GM18508 (cell line): ENCODE data around the gene PDE4D.

ENCODE experiments used
- ATAC-seq: cut with Tn5 transposase; IDR thresholded peaks from one replicate; pipeline ENCODE4 v1.9.1; 2021; ENCODE audit warnings: moderate number of reproducible peaks; ENCODE audit not compliant: insufficient read depth, unreplicated experiment

PDE4D gene

DNA sequence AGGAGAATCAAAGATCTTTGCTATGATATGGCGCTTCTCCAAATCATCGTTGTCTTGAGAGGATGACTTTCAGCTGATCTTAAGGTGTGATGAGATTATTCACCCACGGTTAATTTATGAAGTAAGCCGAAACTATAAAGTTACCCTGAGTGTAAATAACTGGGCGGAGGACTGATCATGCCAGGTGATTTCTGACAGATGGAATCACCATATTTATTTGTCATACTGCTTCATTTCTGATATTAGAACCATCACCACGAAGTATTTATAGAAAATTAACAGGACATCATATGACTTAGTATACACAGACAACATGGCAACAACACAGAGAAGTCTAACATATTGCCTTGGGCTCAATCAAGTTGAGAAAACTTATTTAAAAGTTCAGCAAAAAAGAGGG lies 708.8 kb downstream of the PDE4D start:
- ATAC-seq, result no peak

DNA sequence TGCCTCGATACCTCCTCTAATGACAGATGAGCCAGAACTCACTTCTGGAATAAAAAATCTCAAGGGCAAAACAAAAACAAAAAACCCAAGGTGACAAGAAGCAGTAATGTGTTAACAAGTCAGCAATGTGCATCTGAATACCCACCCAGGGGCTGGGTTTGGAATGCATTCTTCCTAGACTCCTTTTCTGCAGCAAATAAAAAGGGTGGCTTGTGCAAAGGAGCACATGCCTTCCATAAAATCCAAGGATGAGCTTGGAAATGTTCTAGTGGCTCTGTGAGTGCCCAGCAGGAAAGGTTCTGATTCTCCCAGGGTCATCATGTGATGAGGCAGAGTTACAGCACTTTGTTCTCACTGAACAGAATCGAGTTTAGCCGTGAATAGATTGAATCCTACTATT lies 710.8 kb downstream of the PDE4D start:
- ATAC-seq, result no peak

DNA sequence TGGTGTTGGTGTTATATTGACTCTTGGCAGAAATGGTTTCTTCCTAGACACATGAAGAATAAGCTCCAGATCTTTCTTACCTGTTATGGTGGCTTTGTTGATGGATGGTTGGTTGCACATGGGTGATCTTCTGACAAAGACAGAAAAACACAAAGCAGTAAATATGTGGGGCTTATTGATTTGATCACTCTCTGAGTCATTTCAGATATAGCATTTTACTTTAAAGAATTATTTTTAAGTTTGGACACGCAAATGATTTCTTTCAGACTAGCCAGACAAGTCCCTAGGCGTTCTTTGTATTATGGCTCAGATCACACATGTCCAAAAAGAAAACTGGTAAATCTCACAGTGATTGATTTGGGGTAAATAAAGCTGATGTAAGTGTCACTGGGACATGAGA lies 713.0 kb downstream of the PDE4D start:
- peak; percentile 80 for ATAC-seq

- ATAC-seq, result no peak
Observed at GRCh38 chr5:59179704-59180103, 713.8 kb downstream of the PDE4D start.

DNA sequence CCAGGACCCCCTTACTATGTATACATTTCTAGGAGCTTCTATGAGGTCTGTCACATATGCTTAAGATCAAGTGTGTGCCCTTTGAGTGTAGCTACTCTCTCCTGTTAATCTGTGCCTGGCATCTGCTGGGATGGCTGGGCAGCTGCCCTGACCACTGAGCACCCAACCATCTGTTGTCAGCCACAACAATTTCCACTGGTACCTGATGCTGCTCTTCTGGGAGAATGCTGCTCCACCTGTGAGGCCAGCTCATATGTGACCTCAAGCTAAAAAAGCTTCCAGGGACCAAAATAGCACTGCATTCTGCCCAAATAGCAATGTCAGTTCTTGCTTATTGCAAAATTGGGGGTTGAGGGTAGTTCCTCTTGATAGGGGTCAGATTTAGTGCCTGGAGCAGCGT lies 715.0 kb downstream of the PDE4D start:
- no peak for ATAC-seq

- ATAC-seq, result no peak
Observed at GRCh38 chr5:59178071-59178470, 715.5 kb downstream of the PDE4D start.

- no peak for ATAC-seq
Observed at GRCh38 chr5:59177644-59178043, 715.9 kb downstream of the PDE4D start.

GRCh38 chr5:59174248-59174844 lies 719.2 kb downstream of the PDE4D start:
- ATAC-seq, result no peak

DNA sequence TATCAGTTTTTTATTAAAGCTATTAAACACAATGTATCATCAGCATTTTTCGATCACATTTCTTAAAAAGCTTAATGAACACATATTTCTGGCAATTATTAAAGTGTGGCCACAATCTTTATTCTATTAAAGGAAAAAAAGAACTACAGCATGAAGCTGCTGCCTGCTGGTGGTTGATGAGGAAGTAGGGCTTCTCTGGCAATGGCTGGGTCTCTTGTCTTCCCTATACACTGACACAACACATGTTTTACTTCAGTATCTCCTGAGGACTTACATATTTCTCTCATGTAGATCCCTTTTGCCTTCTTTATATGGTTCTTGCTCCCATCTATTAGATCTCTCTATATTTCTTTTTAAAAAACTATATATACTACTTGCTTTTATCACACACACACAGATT lies 719.9 kb downstream of the PDE4D start:
- ATAC-seq, result no peak

DNA sequence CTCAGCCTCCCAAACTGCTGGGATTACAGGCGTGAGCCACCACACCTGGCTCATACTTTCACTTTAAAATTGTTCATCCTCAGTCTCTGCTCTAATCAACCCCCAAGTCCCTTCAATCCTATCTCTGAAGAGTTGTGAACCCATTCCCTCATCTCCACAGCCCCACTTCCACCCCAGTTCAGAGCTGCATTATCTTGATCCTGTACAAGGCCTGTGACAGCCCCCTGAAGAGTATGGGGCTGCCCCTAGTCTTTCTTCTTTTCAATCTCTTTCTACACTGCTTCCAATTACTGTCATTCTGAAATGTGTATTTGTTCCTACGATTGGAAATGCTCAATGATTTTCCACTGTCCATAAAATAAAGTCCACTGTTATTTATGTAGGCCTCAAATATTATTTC lies 722.4 kb downstream of the PDE4D start:
- no peak for ATAC-seq

- no peak for ATAC-seq
Observed at GRCh38 chr5:59169768-59170150, 723.8 kb downstream of the PDE4D start.

- ATAC-seq, result no peak
Observed at GRCh38 chr5:59169081-59169767, 724.3 kb downstream of the PDE4D start.

DNA sequence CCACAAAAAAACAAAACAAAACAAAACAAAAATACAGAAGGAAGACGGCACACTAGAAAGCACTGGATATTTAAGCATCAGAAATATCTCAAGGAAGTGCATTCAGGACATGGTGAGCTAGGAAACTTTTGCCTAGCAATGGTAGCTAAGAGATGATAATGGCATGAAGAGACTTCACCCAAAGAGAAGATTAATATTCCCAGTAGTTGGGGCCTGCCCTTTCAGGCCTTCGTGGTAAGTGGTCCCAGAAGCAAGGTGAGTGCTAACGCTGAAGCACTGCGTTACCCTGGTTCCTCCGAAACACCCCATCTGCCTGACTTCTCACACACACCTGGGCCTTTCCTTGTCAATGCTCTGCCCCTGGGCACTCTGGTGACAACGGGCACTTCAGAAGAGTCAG lies 725.5 kb downstream of the PDE4D start:
- ATAC-seq, result no peak

- ATAC-seq, result no peak
Observed at GRCh38 chr5:59164041-59164830, 729.3 kb downstream of the PDE4D start.

DNA sequence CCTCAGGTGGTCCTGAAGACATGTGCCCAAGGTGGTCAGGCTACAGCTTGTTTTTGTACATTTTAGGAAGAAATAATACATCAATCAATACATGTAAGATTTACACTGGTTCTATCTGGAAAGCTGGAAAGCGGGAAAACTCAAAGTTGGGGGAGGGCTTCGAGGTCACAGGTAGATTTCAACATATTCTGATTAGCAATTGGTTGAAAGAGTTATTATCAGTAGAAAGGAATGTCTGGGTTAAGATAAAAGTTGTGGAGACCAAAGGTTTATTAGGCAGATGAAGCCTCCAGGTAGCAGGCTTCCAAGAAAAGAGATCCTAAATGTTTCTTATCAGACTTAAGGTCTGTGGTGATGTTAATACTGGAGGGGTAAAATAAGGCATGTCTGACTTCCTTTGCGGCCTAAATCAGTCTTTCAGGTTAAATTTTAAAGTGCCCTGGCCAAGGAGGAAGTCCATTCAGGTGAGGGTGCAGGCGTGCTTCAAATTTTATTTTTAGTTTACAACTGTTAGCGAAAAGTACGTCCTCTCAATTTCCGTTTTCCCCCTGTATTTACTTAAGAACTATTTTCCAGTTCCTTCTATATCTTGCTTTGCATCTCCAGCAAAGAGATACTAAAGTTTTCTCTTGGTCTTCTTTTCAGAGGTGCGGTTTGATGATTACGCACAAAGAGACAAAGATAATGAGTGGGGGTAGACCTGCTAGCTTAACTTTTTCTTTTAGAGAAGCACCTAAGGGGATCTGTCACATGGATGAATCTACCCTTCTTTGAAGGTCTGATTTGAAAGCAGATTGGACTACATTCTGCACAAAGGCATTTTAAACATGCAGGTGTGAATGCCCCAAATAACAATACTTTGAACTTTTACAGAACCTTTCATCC lies 732.1 kb downstream of the PDE4D start:
- ATAC-seq, result no peak

DNA sequence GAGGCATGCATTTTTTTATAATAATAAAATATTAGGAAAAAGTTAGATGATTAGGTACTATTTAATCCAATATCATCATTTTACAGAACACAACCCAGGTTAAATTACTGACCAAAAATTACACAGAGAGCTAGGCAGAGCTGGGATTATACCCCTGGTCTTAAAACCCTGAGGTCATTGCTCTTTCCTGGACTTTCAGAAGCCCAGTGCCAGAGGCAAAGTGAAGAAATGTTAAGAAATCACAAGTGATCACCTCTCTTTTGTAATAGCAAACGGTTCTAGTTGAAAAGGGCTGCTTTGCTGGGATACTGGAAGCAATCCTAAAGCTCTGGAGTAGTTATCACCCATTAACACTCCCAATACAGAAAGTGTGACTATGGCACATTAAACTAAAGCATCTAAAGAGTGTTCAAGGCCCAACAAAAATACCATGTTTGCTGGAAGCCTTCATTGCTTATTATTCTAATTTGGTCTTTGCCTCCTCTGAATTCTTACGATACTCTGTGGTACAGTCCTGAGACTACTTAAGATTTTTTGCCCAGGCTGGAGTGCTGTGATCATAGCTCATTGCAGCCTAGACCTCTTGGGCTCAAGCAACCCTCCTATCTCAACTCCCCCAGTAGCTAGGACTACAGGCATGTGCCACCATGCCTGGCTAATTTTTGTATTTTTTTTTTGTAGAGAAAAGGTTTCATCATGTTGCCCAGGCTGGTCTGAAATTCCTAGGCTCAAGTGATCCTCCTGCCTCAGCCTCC lies 734.7 kb downstream of the PDE4D start:
- no peak for ATAC-seq

GRCh38 chr5:59158165-59158564 lies 735.4 kb downstream of the PDE4D start:
- no peak for ATAC-seq

- ATAC-seq, result no peak
Observed at GRCh38 chr5:59157068-59157467, 736.5 kb downstream of the PDE4D start.

- ATAC-seq, result no peak
Observed at GRCh38 chr5:59152701-59153245, 740.8 kb downstream of the PDE4D start.
